ENCODE results near the gene ALG2.

DNA sequence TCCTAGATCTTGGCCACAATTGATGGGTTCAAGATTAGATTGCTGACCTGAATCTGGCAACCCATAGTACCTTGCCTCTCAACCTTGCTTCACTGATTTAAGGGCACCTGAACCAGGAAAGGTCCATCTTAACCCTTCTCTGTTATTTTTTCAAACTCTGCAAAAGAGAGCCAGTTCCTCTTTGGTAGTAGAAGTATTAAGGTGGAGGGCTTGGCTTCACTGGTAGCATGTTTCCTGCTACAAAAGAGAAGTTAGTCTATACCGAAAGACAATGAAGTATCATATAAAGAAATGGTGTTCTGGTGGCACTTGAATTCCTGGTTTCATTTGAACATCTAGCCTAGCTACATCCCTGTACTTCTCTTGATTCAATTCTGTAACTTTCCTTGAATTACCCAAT lies 8.5 kb downstream of the ALG2 start:
- TF ChIP-seq, protein P1, sequence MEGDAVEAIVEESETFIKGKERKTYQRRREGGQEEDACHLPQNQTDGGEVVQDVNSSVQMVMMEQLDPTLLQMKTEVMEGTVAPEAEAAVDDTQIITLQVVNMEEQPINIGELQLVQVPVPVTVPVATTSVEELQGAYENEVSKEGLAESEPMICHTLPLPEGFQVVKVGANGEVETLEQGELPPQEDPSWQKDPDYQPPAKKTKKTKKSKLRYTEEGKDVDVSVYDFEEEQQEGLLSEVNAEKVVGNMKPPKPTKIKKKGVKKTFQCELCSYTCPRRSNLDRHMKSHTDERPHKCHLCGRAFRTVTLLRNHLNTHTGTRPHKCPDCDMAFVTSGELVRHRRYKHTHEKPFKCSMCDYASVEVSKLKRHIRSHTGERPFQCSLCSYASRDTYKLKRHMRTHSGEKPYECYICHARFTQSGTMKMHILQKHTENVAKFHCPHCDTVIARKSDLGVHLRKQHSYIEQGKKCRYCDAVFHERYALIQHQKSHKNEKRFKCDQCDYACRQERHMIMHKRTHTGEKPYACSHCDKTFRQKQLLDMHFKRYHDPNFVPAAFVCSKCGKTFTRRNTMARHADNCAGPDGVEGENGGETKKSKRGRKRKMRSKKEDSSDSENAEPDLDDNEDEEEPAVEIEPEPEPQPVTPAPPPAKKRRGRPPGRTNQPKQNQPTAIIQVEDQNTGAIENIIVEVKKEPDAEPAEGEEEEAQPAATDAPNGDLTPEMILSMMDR (conservative IDR thresholded peaks at IDR 0.05; ENCODE audit: low read length): no peak
- no peak for TF ChIP-seq EZH2phosphoT487 (IDR thresholded peaks at IDR 0.05; ENCODE audit: borderline replicate concordance, low read depth, low read length)
